Activated naive CD8-positive, alpha-beta T cell (primary cell): ENCODE data around the gene C2CD2.
"Not testable (repeated sequence)": the region's sequence is repeated elsewhere in the genome, so short reads cannot be mapped to it uniquely, and the experiment has no call there.

ENCODE experiments used
- H3K27ac Mint-ChIP-seq: one replicate; pipeline ENCODE4 v1.8.0; 2021; ENCODE audit warnings: mixed read lengths
- H3K27me3 Mint-ChIP-seq: one replicate; pipeline ENCODE4 v1.8.0; 2021; ENCODE audit warnings: mixed read lengths
- H3K36me3 Mint-ChIP-seq: one replicate; pipeline ENCODE4 v1.8.0; 2021; ENCODE audit warnings: mixed read lengths
- H3K4me1 Mint-ChIP-seq: one replicate; pipeline ENCODE4 v1.8.0; 2021; ENCODE audit warnings: low read depth, mixed read lengths
- H3K4me3 Mint-ChIP-seq: one replicate; pipeline ENCODE4 v1.8.0; 2021; ENCODE audit warnings: mild to moderate bottlenecking, mixed read lengths
- H3K9me3 Mint-ChIP-seq: one replicate; pipeline ENCODE4 v1.8.0; 2021; ENCODE audit warnings: low read depth, mixed read lengths

C2CD2 gene

DNA sequence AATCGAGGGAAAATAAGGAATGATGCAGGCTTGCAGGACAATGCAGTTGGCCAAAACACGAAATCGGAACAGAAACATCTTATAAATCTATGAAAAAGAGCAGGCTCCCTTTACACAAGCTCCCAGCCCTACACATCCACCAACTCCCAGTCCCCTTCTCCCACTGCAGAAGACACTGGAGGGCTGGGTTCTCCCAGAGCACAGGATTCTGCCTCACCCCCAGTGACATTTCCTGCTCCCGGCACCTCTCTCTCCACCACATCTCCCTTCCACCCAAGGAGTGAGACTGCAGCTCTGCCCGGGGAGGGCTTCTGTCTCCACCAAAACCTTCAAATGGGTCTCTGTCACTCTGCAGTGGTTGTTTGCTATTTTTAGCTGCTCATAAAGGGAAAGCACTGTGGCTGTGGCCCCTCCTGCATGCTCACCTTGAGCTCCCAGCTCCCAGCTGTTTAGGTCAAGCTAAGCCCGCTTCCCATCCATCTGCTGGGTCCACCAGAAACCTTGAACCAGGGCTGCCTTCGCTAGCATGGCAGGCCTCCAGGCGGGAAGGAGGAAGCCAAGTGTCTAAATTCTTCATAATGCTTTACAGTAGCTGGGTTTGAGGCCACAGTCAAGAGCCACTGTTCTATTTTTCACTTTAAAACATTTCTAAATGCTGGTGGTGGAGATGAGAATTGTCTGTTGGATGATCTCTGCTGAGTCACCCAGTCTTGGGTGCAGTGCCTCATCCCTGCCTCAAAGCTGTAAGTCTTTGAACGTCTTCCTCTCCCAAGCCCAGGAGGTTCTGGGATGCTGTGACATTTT lies 3.3 kb upstream of the C2CD2 start:
- peaks cover 10% of the 10 kb centered on the region for H3K27me3 Mint-ChIP-seq
- peaks cover 18% of the 10 kb centered on the region for H3K4me1 Mint-ChIP-seq
- H3K4me3 Mint-ChIP-seq = no peak overlapping the region
- no peaks in the 10 kb centered on the region for H3K9me3 Mint-ChIP-seq
- H3K36me3 Mint-ChIP-seq = no peaks in the 10 kb centered on the region
- no peak overlapping the region for H3K27ac Mint-ChIP-seq

DNA sequence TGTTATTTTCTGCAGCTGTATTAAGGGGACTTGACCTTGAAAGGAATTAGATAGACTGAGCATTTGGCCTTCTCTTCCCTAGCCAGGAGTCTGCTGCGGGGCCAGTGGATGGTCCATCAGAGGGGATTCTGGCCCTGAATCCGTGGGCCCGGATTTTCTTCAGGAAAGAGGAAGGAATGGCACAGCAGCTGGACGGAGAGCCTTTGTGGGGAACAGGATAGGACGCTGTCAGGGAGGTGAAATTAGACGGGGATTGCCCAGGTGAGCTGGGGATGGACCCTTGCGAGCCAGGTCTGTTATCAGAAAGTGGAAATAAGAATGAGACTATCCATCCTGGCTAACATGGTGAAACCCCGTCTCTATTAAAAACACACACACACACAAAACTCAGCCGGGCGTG lies 1.7 kb upstream of the C2CD2 start:
- no peaks in the 10 kb centered on the region for H3K36me3 Mint-ChIP-seq
- peak overlapping the region; percentile 74 for H3K4me3 Mint-ChIP-seq
- no peaks in the 10 kb centered on the region for H3K9me3 Mint-ChIP-seq
- H3K27me3 Mint-ChIP-seq = peaks cover 8% of the 10 kb centered on the region
- H3K27ac Mint-ChIP-seq = no peak overlapping the region
- H3K4me1 Mint-ChIP-seq = peaks cover 15% of the 10 kb centered on the region

DNA sequence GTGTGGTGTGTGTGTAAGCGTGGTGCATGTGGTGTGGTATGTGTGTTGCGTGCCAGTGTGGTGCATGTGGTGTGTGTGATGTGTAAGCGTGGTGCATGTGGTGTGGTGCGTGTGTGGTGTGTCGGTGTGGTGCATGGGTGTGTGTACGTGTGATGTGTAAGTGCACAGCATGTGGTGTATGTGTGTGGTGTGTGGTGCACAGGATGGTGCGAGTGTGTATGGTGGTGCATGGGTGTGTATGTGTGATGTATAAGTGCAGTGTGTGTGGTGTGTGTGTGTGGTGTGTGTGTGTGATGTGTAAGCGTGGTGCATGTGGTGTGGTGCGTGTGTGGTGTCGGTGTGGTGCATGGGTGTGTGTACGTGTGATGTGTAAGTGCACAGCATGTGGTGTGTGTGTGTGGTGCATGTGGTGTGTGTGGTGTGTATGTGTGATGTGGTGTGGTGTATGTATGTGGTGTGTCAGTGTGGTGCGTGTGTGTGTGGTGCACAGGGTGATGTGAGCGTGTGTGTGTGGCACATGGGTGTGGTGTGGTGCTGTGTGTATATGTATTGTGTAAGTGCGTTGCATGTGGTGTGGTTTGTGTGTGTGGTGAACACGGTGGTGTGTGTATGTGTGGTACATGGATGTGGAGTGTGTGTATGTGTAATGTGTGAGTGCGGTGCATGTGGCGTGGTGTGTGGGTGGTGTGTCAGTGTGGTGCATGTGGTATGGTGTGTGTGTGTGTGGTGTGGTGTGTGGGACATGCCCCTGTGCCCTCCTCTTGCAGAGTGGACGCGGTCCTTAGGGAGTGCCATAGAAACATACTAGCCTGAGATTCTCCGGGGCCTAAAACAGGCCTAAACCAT lies 1.1 kb upstream of the C2CD2 start:
- no peaks in the 10 kb centered on the region for H3K9me3 Mint-ChIP-seq
- peaks cover 15% of the 10 kb centered on the region for H3K4me1 Mint-ChIP-seq
- peak overlapping the region; percentile 74 for H3K4me3 Mint-ChIP-seq
- H3K36me3 Mint-ChIP-seq = no peaks in the 10 kb centered on the region
- H3K27ac Mint-ChIP-seq = peak overlapping the region; percentile 58
- peaks cover 8% of the 10 kb centered on the region for H3K27me3 Mint-ChIP-seq

DNA sequence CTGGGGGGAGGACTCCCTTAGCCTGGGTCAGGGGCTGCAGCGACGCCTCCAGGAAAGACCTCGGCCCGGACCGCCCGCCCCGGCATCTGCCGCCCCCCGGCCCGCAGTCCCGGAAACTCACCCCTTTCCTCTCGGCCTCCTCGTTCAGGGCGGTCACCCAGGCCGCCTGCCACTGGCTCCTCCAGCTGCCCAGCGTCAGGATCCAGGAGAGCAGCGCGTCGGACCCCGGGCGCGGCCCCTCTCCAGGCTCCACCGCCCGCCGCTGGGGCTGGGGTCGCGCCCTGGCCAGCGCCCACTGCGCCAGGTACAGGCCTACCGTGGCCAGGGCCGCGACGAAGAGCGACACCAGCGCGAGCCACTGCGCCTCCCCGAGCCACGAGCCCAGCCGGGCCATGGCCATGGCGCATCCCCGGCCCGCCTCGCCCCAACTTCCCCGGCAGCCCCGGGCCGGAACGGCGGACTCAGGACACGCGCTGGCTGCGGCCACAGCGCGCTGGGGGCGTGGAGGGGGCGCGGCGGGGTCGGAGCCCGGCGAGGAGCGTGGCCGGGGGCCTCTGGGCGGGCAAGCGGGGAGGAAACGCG lies 478 bp downstream of the C2CD2 start:
- Mint-ChIP-seq H3K27ac (peak overlapping the region; percentile 50), H3K9me3 (no peaks in the 10 kb centered on the region), H3K4me3 (peak overlapping the region; percentile 73), H3K4me1 (peaks cover 15% of the 10 kb centered on the region), H3K27me3 (peaks cover 8% of the 10 kb centered on the region), H3K36me3 (no peaks in the 10 kb centered on the region)

GRCh38 chr21:41952568-41953248 lies 1.1 kb downstream of the C2CD2 start:
- Mint-ChIP-seq H3K27ac (peak overlapping the region; percentile 50), H3K27me3 (peaks cover 8% of the 10 kb centered on the region), H3K36me3 (no peaks in the 10 kb centered on the region), H3K4me3 (peak overlapping the region; percentile 73), H3K9me3 (no peaks in the 10 kb centered on the region), H3K4me1 (peaks cover 15% of the 10 kb centered on the region)

GRCh38 chr21:41951876-41952567 lies 1.8 kb downstream of the C2CD2 start:
- H3K36me3 Mint-ChIP-seq = no peaks in the 10 kb centered on the region
- peaks cover 15% of the 10 kb centered on the region for H3K4me1 Mint-ChIP-seq
- H3K9me3 Mint-ChIP-seq = no peaks in the 10 kb centered on the region
- H3K27me3 Mint-ChIP-seq = peaks cover 8% of the 10 kb centered on the region
- H3K4me3 Mint-ChIP-seq = peak overlapping the region; percentile 73
- H3K27ac Mint-ChIP-seq = peak overlapping the region; percentile 50

DNA sequence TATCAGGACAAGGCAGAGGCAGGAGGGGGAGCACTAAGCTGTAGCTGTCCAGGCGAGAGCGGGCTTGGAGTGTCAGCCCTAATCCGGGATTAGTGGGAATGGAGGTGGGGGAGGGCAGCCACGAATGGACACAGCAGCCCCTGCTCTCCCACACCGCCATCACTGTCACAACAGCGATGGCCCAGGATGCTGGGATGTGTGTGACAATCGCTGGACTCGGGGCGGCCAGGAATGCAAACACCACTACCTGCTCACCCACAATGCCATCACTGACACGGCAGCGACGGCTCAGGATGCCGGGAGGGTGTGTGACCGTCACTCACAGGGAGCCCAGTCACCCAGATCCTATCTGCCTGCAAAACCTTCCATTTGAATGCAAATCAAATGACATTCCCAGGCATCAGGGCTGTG lies 2.9 kb downstream of the C2CD2 start:
- Mint-ChIP-seq H3K36me3 (no peaks in the 10 kb centered on the region), H3K4me3 (no peak overlapping the region), H3K4me1 (peaks cover 15% of the 10 kb centered on the region), H3K9me3 (no peaks in the 10 kb centered on the region), H3K27ac (no peak overlapping the region), H3K27me3 (peaks cover 8% of the 10 kb centered on the region)

DNA sequence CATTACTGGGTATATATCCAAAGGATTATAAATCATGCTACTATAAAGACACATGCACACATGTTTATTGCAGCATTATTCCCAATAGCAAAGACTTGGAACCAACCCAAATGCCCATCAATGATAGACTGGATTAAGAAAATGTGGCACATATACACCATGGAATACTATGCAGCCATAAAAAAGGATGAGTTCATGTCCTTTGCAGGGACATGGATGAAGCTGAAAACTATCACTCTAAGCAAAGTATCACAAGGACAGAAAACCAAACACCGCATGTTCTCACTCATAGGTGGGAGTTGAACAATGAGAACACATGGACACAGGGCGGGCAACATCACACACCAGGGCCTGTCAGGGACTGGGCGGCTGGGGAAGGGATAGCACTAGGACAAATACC lies 4.2 kb downstream of the C2CD2 start:
- not testable (repeated sequence) for H3K27me3 Mint-ChIP-seq, H3K9me3 Mint-ChIP-seq, H3K27ac Mint-ChIP-seq, H3K36me3 Mint-ChIP-seq, H3K4me3 Mint-ChIP-seq
- H3K4me1 Mint-ChIP-seq = peaks cover 14% of the 10 kb centered on the region

- Mint-ChIP-seq H3K36me3 (no peaks in the 10 kb centered on the region), H3K27ac (no peak overlapping the region), H3K4me1 (peaks cover 9% of the 10 kb centered on the region), H3K27me3 (no peaks in the 10 kb centered on the region), H3K9me3 (no peaks in the 10 kb centered on the region), H3K4me3 (no peak overlapping the region)
Observed at GRCh38 chr21:41948901-41949300, 4.9 kb downstream of the C2CD2 start.

DNA sequence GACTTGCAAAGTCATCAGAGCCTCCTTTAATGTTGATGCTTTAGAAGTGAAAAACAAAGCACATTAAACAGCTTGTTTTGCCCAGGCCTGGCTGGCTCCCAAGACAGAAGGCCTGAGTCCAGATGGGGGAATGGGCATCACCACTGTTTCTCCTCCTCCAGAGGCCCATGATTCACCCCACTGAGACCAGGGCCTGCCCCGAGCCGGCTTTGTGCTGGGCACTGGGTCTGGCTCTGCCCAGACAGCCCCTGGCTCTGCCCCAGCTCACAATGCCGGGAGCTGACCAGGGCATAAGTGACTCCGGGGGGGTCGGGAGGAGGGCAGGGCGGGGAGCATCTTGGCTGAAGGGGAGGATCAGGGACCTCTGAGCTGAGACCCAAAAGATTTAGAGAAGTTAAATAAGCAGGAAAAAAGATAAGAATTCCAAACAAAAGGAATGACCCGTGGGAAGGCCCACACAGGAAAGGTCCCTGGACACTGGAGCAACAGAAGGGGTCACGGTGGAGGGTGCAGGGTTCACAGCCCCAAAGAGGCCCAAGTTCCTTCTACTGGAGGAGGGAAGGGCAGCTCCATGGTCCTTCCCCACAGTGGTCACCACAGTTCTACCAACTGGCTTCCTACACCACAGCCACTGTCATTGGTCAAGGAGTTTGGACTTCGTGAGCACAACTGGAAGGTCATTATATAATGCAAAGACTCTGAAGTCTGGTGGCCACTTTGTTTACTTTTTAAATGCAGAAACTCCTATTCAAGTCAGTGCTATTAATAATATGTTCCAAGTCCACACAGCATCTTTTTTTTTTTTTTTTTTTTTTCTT lies 5.5 kb downstream of the C2CD2 start:
- H3K9me3 Mint-ChIP-seq = no peaks in the 10 kb centered on the region

DNA sequence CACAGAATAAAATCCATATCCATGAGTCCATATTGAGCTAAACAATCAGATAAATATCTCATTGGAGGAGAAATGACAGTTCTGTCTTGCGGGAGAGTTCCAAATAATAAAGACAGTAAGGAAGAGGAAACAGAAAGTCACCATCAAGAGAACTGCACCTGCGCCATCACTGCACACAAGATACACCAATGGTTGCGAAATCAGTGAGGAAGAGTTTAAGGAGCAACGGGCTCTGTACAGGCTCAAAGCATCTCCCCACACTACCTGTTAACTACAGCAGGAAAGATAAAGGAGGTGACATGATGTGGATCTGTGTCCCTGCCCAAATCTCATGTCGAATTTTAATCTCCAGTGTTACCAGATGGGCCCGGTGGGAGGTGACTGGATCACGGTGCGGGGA lies 7.8 kb downstream of the C2CD2 start:
- Mint-ChIP-seq H3K4me1 (peaks cover 2% of the 10 kb centered on the region), H3K9me3 (no peaks in the 10 kb centered on the region), H3K27me3 (no peaks in the 10 kb centered on the region), H3K36me3 (no peaks in the 10 kb centered on the region), H3K4me3 (no peak overlapping the region), H3K27ac (no peak overlapping the region)

More for the DNA sequence above, 5.5 kb downstream of the C2CD2 start:
- Mint-ChIP-seq H3K27ac (no peak overlapping the region), H3K4me3 (no peak overlapping the region), H3K27me3 (no peaks in the 10 kb centered on the region), H3K36me3 (no peaks in the 10 kb centered on the region), H3K4me1 (peaks cover 9% of the 10 kb centered on the region)

DNA sequence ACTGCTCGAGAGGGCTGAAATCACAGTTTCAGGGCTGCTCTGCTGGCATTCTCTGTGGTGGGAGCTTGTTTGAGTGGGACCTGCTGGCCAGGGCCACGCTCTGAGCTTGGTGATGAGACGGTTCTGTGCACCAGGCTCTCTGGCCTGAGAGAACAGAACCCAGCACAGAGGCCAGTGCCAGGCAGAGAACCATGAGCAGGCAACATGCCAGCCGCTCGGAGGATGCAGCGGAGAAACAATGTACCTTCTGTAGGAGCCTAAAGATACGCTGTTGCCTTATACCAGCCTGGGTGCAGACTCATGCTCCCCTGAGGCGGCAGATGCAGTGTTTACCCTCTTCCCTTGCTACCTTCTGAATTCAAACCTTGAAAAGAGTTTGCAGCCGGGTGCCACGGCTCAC lies 10.0 kb downstream of the C2CD2 start:
- H3K27ac Mint-ChIP-seq = no peak overlapping the region
- no peaks in the 10 kb centered on the region for H3K9me3 Mint-ChIP-seq
- peaks cover 2% of the 10 kb centered on the region for H3K36me3 Mint-ChIP-seq
- H3K4me1 Mint-ChIP-seq = peaks cover 2% of the 10 kb centered on the region
- no peak overlapping the region for H3K4me3 Mint-ChIP-seq
- no peaks in the 10 kb centered on the region for H3K27me3 Mint-ChIP-seq

DNA sequence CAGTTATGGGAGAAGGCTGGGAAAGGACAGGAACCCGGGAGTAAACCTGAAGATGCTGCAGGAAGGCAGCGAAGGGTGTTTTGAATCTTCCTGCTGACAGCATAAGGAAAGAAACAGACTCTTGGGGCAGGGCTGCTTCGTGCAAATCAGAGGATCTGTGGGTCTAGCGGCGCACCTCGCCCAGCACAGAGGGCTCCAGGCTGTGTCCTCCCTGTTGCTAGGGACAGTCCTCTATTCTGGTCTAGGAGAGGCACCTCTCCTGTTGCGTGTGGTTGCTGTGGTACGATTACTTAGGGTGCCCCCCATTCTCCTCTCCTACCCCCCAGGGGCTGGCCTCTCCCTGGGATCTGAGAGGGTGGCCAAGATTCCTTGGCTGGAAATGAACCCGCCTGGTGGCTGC lies 11.4 kb downstream of the C2CD2 start:
- H3K27me3 Mint-ChIP-seq = no peaks in the 10 kb centered on the region
- peaks cover 2% of the 10 kb centered on the region for H3K4me1 Mint-ChIP-seq
- H3K36me3 Mint-ChIP-seq = peaks cover 2% of the 10 kb centered on the region
- H3K27ac Mint-ChIP-seq = no peak overlapping the region
- no peak overlapping the region for H3K4me3 Mint-ChIP-seq
- H3K9me3 Mint-ChIP-seq = no peaks in the 10 kb centered on the region

DNA sequence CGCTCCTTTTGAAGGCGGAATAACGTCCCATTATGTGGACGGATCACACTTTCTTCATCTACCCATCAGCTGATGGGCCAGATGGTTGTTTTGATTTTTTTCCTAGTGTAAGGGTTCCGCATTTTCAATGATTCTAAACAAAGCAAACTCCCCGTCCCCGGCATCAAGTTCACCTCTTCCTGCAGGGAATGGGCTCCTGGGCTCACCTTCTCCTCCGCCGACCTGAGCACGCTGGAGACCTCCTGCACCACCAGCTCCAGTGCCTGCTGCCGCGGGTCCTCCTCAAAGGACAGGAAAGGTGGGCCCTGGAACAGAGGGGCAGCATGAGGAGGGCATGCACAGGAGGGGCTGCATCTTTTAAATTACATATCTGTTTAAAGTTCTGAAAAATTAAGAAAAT lies 11.9 kb downstream of the C2CD2 start:
- Mint-ChIP-seq H3K27ac (no peak overlapping the region), H3K36me3 (peaks cover 2% of the 10 kb centered on the region), H3K4me1 (peaks cover 2% of the 10 kb centered on the region), H3K4me3 (no peak overlapping the region), H3K9me3 (no peaks in the 10 kb centered on the region), H3K27me3 (no peaks in the 10 kb centered on the region)
